Stimulated activated CD8-positive, alpha-beta memory T cell treated with anti-CD3 and anti-CD28 coated beads, Interleukin-15, amount 100 ng/mL, for 24 hours (primary cell): ENCODE results near the gene NEURL4.
"Not testable (repeated sequence)": the region's sequence is repeated elsewhere in the genome, so short reads cannot be mapped to it uniquely, and the experiment has no call there.

Experiments
- DNase-seq: peaks from one replicate; pipeline ENCODE4 v3.0.0-alpha.2; 2020; ENCODE audit warnings: low read depth

The NEURL4 gene

DNA sequence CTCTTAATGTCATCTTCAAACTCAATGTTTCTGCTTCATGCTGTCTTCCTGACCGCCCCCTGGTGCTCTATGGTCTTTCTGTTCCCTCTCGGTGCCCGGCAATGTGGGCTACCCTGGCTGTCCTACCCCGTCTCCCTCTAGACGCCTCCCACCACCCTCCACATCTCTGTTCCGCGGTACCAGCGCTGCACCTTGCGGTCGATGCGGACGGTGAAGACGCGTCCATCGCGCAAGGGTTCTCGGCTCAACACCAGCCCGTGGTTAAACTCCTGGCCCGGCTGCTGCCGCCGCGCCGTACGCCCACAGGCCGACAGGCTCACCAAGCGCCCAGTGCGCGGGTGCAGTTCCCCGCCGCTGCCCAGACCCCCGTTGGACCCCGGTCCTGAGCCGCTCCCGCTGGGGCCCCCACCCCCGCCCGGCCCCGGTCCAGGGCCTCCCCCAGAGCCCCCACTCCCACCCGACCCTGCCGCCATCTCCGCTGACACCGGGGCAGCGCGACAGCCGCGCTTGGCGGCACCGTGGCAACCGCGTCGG, at the start of gene NEURL4:
NEURL4 (minus strand) TSS at position 496 of the 534 bp plus-strand sequence; CDS start at position 473, 23 bp downstream.
- no peak for DNase-seq

DNA sequence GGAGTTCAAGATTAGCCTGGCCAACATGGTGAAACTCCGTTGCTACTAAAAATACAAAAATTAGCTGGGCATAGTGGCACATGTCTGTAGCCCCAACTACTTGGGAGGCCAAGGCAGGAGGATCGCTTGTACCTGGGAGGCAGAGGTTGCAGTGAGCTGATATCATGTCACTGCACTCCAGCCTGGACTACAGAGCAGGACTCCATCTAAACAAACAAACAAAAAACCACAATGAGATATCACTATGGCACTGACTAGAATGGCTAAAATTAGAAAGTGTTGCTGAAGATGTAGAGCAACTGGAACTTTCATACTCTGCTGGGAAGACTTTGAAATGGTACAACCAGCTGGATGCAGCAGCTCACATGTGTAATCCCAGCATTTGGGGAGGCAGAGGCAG, 45.2 kb upstream of the NEURL4 start:
- no peak for DNase-seq

DNA sequence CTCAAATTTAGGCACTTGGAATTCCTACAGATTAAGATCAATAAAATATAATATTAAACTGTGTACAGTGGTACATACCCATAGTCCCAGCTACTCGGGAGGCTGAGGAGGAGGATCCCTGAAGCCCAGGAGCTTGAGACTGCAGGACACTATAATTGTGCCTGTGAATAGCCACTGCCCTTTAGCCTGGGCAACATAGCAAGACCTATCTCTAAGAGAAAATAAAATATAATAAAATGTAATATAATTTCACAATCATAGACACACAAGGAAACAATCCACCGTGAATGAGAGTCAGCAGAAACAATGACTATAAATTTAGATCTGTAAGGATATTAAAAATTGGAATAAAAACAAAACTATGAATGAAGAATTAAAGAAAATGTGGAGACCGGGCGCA, 41.7 kb upstream of the NEURL4 start:
- DNase-seq = no peak

DNA sequence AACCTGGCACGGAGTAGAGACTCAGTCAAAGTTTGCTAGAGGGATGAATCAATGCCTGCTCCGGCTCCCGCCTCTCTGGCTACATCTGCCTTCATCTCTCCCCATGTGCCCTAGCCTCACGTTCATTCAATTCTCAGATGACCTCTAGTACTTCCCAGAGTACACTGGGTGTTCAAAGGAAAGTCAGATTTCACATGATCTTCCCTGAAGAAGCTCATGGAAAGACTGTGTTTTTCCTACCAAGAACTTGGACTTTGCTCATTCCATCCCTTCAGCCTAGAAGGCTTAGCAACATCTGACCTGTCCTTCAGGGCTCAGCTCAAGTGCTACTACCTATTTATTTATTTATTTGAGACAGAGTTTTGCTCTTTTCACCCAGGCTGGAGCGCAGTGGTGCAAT, 40.7 kb upstream of the NEURL4 start:
- no peak for DNase-seq

DNA sequence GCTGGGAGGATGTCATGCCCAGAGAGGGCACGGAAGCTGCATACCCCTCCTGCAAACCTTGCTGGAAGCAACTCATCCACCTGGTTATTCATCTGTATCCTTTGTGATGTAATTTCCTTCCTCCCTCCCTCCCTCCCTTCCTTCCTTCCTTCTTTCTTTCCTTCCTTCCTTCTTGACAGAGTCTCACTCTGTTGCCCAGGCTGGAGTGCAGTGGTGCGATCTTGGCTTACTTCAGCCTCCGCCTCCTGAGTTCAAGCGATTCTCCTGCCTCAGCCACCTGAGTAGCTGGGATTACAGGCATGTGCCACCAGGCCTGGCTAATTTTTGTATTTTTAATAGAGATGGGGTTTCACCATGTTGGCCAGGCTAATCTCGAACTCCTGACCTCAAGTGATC, 39.5 kb upstream of the NEURL4 start:
- DNase-seq = not testable (repeated sequence)

DNA sequence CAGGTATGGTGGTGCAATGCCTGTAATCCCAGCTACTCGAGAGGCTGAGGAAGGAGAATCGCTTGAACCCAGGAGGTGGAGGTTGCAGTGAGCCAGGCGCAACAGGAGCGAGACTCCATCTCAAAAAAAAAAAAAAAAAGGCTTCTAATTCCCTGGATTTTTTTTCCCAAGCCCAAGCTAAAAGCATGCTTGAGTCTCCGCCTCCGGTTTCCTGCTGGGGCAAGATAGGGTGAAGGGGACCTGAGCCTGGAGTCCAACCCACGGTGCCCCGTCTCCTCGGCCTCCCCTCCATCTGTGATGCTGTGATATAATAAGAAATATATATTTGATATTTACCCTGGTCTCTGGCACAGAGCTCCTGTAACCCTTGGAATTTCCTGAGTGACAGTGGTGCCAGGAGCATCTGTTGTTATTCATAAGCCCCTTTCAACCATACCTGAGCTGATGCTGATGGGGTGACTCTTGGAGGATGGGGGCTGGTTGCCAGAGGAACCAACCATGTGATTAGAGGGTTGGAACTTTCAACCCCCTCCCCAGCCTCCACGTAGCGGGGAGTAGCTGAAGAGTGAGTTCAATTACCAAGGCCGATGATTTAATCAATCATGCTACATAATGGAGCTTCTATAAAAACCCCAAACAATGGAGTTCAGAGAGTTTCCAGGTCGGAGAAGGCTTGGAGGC, 38.9 kb upstream of the NEURL4 start:
- no peak for DNase-seq

DNA sequence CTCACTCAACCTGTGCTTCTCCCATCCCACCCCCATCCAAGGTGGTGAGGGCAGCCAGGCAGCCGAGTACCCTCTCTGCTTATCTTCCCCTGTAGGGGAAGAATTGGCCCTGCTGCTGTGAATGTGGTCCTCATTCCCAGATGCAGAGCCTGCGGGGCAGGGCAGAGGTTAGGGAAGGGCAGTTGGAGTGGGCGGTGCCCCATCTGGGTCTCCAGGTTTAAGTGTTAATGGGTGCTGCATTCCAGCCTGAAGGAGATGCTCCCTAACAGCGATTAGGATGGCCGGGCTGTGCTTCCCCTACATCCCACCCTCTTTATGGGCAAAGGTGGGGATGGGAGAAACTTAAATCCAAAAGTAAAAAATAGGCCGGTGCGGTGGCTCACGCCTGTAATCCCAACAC, 37.9 kb upstream of the NEURL4 start:
- DNase-seq = no peak

DNA sequence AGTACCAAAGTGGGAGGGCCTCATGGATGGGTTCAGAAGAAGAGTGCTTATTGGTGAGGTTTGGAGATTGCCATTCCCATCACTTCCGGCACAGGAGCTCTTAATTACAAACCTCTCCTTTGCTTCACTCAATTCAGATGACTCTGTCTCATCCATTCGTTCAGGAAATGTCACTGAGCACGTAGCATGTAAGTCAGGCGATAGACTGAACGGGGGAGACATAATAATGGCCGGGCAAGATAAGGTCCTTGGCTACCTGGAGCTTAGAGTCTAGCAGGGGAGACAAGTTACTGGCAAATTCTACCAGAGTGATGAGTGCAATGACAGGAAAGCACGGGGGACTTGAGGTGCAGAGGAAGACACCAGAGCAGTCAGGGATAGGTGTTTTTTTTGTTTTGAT, 36.8 kb upstream of the NEURL4 start:
- not testable (repeated sequence) for DNase-seq

DNA sequence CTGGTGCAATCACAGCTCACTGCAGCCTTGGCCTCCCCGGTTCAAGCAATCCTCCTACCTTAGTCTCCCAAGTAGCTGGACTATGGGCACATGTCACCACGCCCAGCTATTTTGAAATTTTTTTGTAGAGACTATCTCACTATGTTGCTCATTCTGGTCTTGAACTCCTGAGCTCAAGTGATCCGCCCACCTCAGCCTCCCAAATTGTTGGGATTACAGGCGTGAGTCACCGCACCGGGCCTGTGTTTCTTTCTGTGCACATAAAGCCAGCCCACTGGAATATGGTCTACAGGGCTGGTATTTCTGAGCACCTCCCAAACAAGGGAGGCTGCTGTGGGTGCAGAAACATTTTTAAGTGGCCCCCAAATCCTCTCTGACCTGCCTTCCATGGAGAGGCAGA, 34.2 kb upstream of the NEURL4 start:
- DNase-seq = no peak

DNA sequence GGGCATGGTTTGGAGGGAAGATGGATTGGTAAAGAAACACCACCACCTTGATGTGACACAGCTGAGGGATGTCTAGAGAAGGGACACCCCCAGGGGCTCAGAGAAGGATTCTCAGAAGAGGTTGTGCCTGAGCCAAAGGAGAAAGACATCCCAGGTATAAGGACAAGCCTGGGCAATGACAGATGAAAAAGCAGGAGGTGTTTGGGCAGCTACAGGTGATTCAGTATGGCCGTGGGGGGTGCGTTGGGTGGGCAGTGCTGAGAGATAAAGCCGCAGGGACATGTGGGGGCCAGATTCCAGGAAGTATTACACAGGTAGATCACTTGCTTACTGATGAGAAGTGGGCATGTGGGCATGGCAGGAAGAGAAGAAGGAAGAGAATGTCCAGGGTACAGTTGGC, 32.8 kb upstream of the NEURL4 start:
- DNase-seq = no peak

DNA sequence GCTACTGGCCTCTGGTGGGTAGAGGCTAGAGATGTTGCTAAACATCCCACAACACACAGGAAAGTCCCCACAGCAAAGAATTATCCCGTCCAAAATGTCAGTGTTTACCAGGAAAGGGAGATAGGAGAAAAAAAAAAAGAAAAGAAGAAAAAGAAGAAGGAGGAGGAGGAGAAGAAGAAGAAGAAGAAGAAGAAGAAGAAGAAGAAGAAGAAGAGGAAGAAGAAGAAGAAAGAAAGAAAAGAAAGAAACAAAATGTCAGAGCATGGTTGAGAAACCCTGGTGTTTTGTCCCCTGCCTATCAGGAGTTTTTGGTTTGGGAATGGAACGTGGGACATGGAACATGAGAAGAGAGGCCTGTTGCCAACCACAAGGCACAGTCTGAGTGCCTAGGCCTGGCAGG, 28.2 kb upstream of the NEURL4 start:
- DNase-seq = no peak

DNA sequence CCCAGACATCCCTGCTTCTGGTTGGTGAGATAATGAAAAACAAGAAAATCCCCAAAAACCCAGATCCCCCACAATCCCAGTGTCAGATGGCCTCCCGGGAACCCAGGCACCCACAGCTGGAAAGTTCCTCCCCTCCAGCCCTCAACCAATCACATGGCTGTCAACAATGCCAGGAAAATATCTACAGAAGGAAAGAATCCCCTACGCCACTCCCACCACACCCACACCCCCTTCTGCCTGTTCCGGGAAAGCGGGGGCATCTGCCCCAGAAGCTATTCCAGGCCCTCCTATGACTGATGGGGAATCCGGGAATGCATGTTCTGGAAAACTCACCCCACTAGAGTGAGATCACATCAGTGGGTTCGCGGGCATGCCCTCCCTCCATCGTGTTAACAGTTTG, 27.6 kb upstream of the NEURL4 start:
- no peak for DNase-seq

DNA sequence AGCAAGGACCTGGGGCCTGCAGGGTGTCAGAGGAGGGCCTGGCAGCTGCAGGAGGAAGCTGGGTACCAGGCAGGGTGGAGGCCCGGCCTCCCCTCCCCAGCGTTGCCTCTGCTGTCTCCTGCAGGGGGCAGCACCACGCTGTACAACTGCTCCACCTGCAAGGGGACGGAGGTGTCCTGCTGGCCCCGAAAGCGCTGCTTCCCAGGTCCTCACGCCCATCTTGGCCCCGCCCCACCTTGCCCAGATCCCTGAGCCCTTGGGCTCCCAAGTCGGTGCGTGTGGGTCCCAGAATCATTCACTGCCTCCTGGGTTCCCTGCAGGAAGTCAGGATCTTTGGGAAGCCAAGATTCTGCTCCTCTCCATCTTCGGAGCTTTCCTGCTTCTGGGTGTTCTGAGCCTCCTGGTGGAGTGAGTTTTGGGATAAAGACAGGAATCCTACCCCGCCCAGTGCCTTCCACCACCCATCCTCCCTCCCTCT, 27.0 kb upstream of the NEURL4 start:
- peak; percentile 66 for DNase-seq

DNA sequence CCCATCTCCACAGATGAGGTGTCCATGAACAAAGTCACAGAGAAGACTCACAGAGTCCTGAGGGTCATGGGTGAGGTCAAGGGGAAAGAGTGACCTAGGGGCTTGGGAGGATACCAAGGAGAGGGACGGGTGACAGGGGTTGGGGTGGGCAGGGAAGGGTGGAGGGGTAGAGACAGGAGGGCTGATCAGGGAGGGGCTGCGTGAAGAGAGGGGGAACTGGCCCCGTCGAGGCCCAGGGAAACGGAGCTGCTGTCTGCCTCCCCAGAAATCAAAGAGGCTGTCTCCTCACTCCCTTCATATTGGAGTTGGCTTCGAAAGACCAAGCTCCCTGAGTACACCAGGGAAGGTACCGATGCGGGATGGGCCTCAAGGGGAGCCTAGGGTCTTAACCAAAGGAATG, 26.4 kb upstream of the NEURL4 start:
- DNase-seq = no peak

DNA sequence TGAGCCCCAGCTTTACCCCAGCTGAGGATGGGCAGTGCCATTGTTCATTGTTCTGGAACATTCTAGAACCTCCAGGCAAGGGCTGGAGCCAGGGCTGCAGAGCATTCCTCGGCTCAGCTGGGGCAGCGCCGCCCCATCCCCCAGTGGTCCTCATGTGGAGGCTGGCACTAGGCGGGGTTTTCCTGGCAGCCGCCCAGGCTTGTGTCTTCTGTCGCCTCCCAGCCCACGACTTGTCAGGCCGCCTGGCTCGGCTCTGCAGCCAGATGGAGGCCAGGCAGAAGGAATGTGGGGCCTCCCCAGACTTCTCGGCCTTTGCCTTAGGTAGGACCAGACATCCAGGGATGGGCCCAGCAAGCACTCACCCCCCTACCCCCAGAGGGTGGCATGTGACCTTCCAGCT, 25.9 kb upstream of the NEURL4 start, which contains the start of gene TMEM95:
TMEM95 (plus strand) TSS at position 104 of the 400 bp plus-strand sequence; CDS start at position 153, 49 bp downstream.
- DNase-seq = no peak

DNA sequence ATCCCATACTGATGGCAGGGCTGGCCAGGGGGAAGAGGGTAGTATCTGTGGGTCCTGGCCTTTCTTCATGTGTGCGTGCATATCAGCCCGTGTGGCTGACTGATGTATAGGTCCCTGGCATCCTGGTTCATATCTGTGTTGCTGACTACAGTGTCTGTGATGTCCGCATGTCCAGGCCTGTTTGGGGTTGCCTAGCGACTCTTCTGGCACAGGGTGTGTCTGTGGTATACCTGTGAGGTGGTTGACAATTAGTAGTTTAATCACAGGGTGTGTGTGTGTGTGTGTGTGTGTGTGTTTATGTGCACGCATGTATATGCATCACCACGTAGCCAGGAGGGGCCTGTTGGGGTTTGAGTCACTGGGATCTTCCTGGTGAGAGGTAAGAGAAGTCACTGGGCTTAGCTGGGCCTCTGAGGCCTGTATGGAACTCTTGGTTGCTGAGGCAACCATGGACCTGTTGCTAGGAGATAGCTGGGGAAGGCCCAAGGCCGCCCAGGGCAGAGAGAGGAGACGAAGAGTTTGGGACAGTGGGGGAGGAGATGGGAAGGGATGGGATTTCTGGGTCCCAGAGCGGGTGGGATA, 25.2 kb upstream of the NEURL4 start:
- DNase-seq = no peak

DNA sequence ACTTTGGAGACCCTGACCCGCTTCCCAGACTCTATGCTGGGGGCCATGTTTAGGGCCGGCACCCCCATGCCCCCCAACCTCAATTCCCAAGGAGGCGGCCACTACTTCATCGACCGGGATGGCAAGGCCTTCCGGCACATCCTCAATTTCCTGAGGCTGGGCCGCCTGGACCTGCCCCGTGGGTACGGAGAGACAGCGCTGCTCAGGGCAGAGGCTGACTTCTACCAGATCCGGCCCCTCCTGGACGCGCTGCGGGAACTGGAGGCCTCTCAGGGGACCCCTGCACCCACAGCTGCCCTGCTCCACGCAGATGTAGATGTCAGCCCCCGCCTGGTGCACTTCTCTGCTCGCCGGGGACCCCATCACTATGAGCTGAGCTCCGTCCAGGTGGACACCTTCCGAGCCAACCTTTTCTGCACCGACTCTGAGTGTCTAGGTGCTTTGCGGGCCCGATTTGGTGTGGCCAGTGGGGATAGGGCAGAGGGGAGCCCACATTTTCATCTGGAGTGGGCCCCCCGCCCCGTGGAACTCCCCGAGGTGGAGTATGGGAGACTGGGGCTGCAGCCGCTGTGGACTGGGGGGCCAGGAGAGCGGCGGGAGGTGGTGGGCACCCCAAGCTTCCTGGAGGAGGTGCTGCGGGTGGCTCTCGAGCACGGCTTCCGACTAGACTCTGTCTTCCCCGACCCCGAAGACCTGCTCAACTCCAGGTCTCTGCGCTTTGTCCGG, 23.9 kb upstream of the NEURL4 start:
- DNase-seq = no peak

DNA sequence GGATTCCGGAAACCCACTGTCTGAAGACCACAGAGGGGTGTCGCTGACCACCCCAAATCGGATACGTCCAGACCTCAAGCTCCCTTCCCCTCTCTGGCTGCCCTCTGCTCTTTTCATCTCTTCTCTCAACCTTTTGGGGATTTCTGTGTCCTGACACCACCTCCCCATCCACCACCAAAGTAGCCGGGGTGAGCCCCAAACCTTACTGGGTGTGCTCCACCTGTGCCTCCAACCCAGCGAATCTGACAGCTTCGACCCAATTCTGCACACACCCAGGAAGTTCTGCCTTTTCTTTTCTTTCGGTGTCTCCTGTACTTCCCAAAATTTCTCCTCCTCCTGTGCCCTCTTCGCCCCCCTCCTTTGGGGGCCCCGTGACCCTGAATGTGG, 23.4 kb upstream of the NEURL4 start:
- no peak for DNase-seq

DNA sequence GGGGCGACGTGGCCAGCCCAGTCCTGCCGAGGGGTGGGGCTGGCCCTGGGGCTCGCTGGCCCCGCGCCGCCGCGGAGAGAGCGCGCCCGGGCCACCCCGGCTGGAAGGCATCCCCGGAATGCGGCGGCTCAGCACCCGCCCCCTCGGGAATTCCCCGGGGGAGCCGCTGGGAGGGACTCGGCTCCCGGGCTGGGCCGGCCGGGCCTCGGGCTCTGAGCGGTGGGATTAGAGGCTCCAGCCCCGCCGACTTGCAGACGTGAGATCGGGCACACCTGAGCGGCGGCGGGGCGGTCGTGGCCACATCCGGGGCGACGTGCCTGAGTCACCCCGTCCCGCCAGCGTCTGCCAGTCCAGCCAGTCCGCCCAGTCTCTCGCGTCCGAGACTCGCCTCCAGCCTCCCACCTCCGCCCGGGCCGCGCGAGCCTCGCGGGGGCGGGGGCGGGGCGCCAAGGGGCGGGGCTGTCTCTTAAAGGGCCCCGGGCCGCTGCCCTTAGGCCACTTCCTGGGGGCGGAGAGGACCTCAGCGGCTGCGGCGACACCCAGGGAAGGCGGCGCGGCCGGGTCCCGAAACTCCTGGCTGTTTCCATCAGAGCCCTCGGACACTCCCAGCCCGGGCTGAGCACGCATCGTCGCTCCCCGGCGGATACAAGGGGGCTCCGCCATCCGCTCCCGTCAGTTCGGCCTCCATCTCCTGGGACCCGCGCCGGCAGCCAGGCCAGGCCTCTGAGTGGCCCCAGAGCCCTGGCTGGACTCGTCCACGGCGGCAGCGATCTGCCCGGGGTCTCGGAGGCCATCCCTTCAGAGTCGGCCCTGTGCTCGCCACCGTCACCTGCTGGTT, 22.7 kb upstream of the NEURL4 start, which contains the start of gene KCTD11:
KCTD11 (plus strand) TSS at position 498 of the 838 bp plus-strand sequence.
- peak; percentile 43 for DNase-seq

DNA sequence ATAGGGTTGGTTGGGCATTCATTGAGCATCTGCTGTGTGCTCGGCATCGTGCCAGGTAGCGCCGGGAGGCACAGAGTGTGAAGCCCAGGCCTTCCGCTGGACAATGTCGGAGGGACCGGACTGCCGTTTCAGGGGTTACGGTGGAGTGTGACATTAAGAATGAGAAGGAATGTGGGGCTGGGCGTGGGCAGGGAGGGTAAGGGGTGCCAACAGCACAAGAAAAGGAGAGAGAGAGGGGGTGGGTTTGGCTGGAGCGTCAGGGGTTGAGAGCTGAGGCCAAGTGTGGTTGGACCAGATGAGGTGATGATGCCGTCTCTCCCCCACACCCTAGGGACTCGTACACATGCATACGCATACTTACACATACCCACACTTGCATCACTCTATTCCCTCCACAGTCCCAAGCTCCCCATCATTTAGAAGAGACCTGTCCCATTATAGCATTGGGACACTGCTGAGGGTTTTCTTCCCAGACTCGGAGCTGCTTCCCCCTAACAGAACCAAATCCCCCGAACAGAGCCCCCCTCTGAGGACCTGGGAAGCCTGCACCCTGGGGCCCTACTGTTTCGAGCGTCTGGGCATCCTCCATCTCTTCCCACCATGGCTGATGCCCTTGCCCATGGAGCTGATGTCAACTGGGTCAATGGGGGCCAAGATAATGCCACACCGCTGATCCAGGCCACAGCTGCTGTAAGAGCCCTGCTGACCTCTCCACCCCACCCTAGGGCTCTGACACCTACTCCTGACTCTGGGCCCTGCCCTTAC, 19.5 kb upstream of the NEURL4 start:
- no peak for DNase-seq
